ENCODE results near the gene TMEM8B. TPM values are rescaled to one million over a fixed set of nuclear protein-coding genes. Genes with fewer than 3 reads are reported as not detected.

TMEM8B gene
- total and polyA plus RNA-seq, 2 donors: 4.8 to 23.8 TPM

Small RNAs within 50 kb of the gene (small RNA-seq; reads per million reads assigned to genes)
- 0.12 reads per million for gene HINT2

Other genes starting within 250 kb of the TMEM8B start
- gene TESK1, start 224.0 kb upstream of the TMEM8B start, total RNA-seq: 6.8 TPM
- 52.9 TPM for gene TESK1, start 224.0 kb upstream of the TMEM8B start, polyA plus RNA-seq
- gene CD72, start 210.8 kb upstream of the TMEM8B start, total RNA-seq: 1.5 TPM
- 1.6 TPM for gene CD72, start 210.8 kb upstream of the TMEM8B start, polyA plus RNA-seq
- 0.48 TPM for gene SIT1, start 178.3 kb upstream of the TMEM8B start, total RNA-seq
- 0.60 TPM for gene SIT1, start 178.3 kb upstream of the TMEM8B start, polyA plus RNA-seq
- gene RMRP, start 171.2 kb upstream of the TMEM8B start, total RNA-seq: 99,097 TPM
- gene RMRP, start 171.2 kb upstream of the TMEM8B start, polyA plus RNA-seq: not detected
- 10.7 TPM for gene CCDC107, start 170.9 kb upstream of the TMEM8B start, total RNA-seq
- 71.5 TPM for gene CCDC107, start 170.9 kb upstream of the TMEM8B start, polyA plus RNA-seq
- 4.7 TPM for gene ARHGEF39, start 164.0 kb upstream of the TMEM8B start, total RNA-seq
- gene ARHGEF39, start 164.0 kb upstream of the TMEM8B start, polyA plus RNA-seq: 1.1 TPM
- 0.37 TPM for gene CA9, start 155.3 kb upstream of the TMEM8B start, total RNA-seq
- 1.8 TPM for gene CA9, start 155.3 kb upstream of the TMEM8B start, polyA plus RNA-seq
- 907 TPM for gene TPM2, start 139.3 kb upstream of the TMEM8B start, total RNA-seq
- 7,869 TPM for gene TPM2, start 139.3 kb upstream of the TMEM8B start, polyA plus RNA-seq
- gene TLN1, start 97.0 kb upstream of the TMEM8B start, total RNA-seq: 154 TPM
- 533 TPM for gene TLN1, start 97.0 kb upstream of the TMEM8B start, polyA plus RNA-seq
- gene CREB3, start 96.6 kb upstream of the TMEM8B start, total RNA-seq: 28.2 TPM
- gene CREB3, start 96.6 kb upstream of the TMEM8B start, polyA plus RNA-seq: 50.0 TPM
- 36.0 TPM for gene GBA2, start 80.0 kb upstream of the TMEM8B start, total RNA-seq
- gene GBA2, start 80.0 kb upstream of the TMEM8B start, polyA plus RNA-seq: 51.4 TPM
- gene RGP1, start 79.9 kb upstream of the TMEM8B start, total RNA-seq: 12.1 TPM
- 16.7 TPM for gene RGP1, start 79.9 kb upstream of the TMEM8B start, polyA plus RNA-seq
- 0.53 TPM for gene MSMP, start 75.0 kb upstream of the TMEM8B start, total RNA-seq
- gene MSMP, start 75.0 kb upstream of the TMEM8B start, polyA plus RNA-seq: 0.42 TPM
- gene NPR2, start 37.6 kb upstream of the TMEM8B start, total RNA-seq: 23.1 TPM
- 30.6 TPM for gene NPR2, start 37.6 kb upstream of the TMEM8B start, polyA plus RNA-seq
- gene SPAG8, start 17.0 kb upstream of the TMEM8B start, total RNA-seq: 1.9 TPM
- 1.9 TPM for gene SPAG8, start 17.0 kb upstream of the TMEM8B start, polyA plus RNA-seq
- 12.8 TPM for gene HINT2, start 14.2 kb upstream of the TMEM8B start, total RNA-seq
- gene HINT2, start 14.2 kb upstream of the TMEM8B start, polyA plus RNA-seq: 53.8 TPM
- 0.21 TPM for gene FAM221B, start 496 bp upstream of the TMEM8B start, total RNA-seq
- gene FAM221B, start 496 bp upstream of the TMEM8B start, polyA plus RNA-seq: not detected
- gene OR13J1, start 41.2 kb downstream of the TMEM8B start, total RNA-seq: not detected
- gene OR13J1, start 41.2 kb downstream of the TMEM8B start, polyA plus RNA-seq: not detected
- 0.42 TPM for gene HRCT1, start 77.0 kb downstream of the TMEM8B start, total RNA-seq
- gene HRCT1, start 77.0 kb downstream of the TMEM8B start, polyA plus RNA-seq: 15.8 TPM
- gene SPAAR, start 80.3 kb downstream of the TMEM8B start, total RNA-seq: not detected
- 1.4 TPM for gene SPAAR, start 80.3 kb downstream of the TMEM8B start, polyA plus RNA-seq
- gene OR2S2, start 128.9 kb downstream of the TMEM8B start, total RNA-seq: not detected
- gene OR2S2, start 128.9 kb downstream of the TMEM8B start, polyA plus RNA-seq: not detected
- 31.2 TPM for gene RECK, start 207.7 kb downstream of the TMEM8B start, total RNA-seq
- gene RECK, start 207.7 kb downstream of the TMEM8B start, polyA plus RNA-seq: 17.1 TPM